HT1080 (cell line): ENCODE results near the gene CTAGE4. TPM values are rescaled to one million over a fixed set of nuclear protein-coding genes. Genes with fewer than 3 reads are reported as not detected.
"Not testable (repeated sequence)": the region's sequence is repeated elsewhere in the genome, so short reads cannot be mapped to it uniquely, and the experiment has no call there.

Experiments used
- DNase-seq: peaks from one replicate; pipeline ENCODE4 v3.0.0-alpha.2; 2015; ENCODE audit warnings: low read depth
- total RNA-seq: library from RNA; depleted of rRNA; stranded (reverse); fragments of >200 nt; shearing (Covaris generic); gene quantifications from 2 replicates; pipeline ENCODE4 v1.2.3, GENCODE V29; 2014; rRNA removed

Gene CTAGE4
- total RNA-seq, 1 experiment from 2014 or later, result 0.14 TPM

GRCh38 chr7:144217200-144217599, 33.9 kb downstream of the CTAGE4 start:
- not testable (repeated sequence) for DNase-seq

- not testable (repeated sequence) for DNase-seq
Measured at GRCh38 chr7:144218581-144218980, 35.3 kb downstream of the CTAGE4 start.

- not testable (repeated sequence) for DNase-seq
Measured at GRCh38 chr7:144219149-144219548, 35.9 kb downstream of the CTAGE4 start.

- not testable (repeated sequence) for DNase-seq
Measured at GRCh38 chr7:144220531-144220930, 37.3 kb downstream of the CTAGE4 start.

- not testable (repeated sequence) for DNase-seq
Measured at GRCh38 chr7:144223675-144224074, 40.4 kb downstream of the CTAGE4 start.

- not testable (repeated sequence) for DNase-seq
Measured at GRCh38 chr7:144226866-144227265, 43.6 kb downstream of the CTAGE4 start.

- DNase-seq, result not testable (repeated sequence)
Measured at GRCh38 chr7:144228810-144229209, 45.5 kb downstream of the CTAGE4 start.

GRCh38 chr7:144231027-144231426, 47.8 kb downstream of the CTAGE4 start:
- not testable (repeated sequence) for DNase-seq

- not testable (repeated sequence) for DNase-seq
Measured at GRCh38 chr7:144233039-144233438, 49.8 kb downstream of the CTAGE4 start.

Other genes starting within 250 kb of the CTAGE4 start
- gene OR2F2, start 248.2 kb upstream of the CTAGE4 start, total RNA-seq, result not detected in 2 replicates
- gene OR2F1, start 228.6 kb upstream of the CTAGE4 start, total RNA-seq, result not detected in 2 replicates
- not detected in 2 replicates for gene OR6B1, start 183.1 kb upstream of the CTAGE4 start, total RNA-seq
- gene OR2A5, start 134.5 kb upstream of the CTAGE4 start, total RNA-seq, result not detected in 2 replicates
- gene OR2A25, start 113.7 kb upstream of the CTAGE4 start, total RNA-seq, result not detected in 2 replicates
- not detected in 2 replicates for gene OR2A12, start 97.2 kb upstream of the CTAGE4 start, total RNA-seq
- not detected in 2 replicates for gene OR2A2, start 73.9 kb upstream of the CTAGE4 start, total RNA-seq
- gene OR2A14, start 60.3 kb upstream of the CTAGE4 start, total RNA-seq, result not detected in 2 replicates
- 0.11 TPM in 1 of 2 replicates, not detected in the other for gene ARHGEF35, start 12.4 kb downstream of the CTAGE4 start, total RNA-seq
- gene OR2A42, start 56.1 kb downstream of the CTAGE4 start, total RNA-seq, result not detected in 2 replicates
- gene OR2A7, start 81.3 kb downstream of the CTAGE4 start, total RNA-seq, result not detected in 2 replicates
- gene CTAGE8, start 85.8 kb downstream of the CTAGE4 start, total RNA-seq, result not detected in 2 replicates
- gene OR2A1, start 129.0 kb downstream of the CTAGE4 start, total RNA-seq, result not detected in 2 replicates
- 1.0 and 2.5 TPM in 2 replicates for gene ARHGEF5, start 171.9 kb downstream of the CTAGE4 start, total RNA-seq
- not detected in 2 replicates for gene NOBOX, start 220.2 kb downstream of the CTAGE4 start, total RNA-seq